Putamen (tissue), 1 donor: ENCODE measurements around the gene ATP9B.
"Not testable (repeated sequence)": the region's sequence is repeated elsewhere in the genome, so short reads cannot be mapped to it uniquely, and the experiment has no call there.

ENCODE experiments used
- DNase-seq: peaks from one replicate; pipeline ENCODE4 v3.0.0-alpha.2; 2016; ENCODE audit warnings: low spot score

Gene ATP9B

GRCh38 chr18:79071503-79072210 lies 2.5 kb downstream of the ATP9B start:
- no peak for DNase-seq

DNA sequence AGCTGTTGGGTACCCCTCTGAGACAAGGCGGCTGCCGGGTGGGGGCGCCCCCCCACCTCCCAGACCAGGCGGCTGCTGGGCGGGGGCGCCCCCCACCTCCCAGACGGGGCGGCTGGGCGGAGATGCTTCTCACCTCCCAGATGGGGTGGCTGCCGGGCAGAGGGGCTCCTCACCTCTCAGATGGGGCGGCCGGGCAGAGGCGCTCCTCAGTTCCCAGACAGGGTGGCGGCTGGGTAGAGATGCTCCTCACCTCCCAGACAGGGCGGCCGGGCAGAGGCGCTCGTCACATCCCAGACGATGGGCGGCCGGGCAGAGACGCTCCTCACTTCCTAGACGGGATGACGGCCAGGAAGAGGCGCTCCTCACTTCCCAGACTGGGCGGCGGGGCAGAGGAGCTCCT lies 3.5 kb downstream of the ATP9B start:
- DNase-seq = not testable (repeated sequence)

- no peak for DNase-seq
Measured at GRCh38 chr18:79077181-79077580, 8.0 kb downstream of the ATP9B start.

DNA sequence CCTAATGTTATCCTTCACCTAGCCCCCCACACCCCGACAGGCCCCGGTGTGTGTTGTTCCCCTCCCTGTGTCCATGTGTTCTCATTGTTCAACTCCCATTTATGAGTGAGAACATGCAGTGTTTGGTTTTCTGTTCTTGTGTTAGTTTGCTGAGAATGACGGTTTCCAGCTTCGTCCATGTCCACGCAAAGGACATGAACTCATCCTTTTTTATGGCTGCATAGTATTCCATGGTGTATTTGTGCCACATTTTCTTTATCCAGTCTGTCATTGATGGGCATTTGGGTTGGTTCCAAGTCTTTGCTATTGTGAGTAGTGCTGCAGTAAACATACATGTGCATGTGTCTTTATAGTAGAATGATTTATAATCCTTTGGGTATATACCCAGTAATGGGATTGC lies 9.6 kb downstream of the ATP9B start:
- not testable (repeated sequence) for DNase-seq

DNA sequence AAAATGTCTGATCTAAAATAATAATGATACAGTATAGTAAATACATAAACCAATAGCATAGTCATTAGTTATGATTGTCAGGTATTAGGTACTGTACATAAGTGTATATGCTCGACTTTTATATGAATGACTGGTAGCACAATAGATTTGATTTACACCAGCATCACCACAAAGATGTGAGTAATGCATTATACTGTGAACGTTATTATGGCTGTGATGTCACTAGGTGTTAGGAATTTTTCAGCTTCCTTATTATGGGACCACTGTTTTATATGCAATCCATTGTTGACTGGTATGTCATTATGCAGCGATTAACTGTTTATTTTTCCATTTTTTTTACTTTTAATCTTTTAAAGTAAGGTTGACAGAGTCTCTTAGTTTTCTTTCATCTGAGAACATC lies 23.7 kb downstream of the ATP9B start:
- no peak for DNase-seq

DNA sequence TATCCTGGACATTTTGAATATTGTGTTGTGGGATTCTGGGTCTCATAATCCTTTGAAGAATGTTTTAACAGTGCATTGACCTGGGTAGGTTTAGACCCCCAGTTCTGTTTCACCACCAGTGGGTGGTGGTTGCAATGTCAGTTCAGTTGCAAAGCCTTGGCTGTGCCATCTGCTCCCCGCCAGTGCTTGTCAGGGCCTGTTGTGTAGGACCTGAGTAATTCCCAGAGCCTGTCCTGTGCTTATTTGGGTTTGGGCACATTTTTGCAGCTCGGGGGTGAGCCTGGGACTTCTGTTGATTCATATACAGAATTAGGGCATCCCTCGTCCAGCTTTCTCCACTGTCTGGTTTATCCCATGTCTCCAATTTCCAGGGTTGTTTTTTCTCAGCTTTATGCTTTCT lies 24.8 kb downstream of the ATP9B start:
- DNase-seq = no peak

DNA sequence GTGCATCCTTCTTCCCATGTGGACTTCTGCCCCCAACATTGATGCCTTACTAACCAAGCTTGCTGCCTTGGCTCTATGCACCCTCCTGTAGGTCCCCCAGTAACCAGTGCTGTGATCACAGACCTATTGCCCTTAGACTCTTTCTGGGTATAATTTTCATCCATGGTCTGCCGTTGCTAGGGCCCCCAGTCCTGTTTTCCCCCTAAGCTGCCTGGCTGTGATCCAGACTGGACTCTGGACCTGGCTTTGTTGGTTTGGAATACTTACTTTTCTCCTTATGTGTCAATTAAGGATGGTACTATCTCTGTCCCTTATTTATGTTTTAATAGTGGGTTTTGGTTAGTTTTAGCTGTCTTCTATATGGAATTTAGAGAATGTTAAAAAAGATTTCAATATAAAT lies 26.0 kb downstream of the ATP9B start:
- no peak for DNase-seq

DNA sequence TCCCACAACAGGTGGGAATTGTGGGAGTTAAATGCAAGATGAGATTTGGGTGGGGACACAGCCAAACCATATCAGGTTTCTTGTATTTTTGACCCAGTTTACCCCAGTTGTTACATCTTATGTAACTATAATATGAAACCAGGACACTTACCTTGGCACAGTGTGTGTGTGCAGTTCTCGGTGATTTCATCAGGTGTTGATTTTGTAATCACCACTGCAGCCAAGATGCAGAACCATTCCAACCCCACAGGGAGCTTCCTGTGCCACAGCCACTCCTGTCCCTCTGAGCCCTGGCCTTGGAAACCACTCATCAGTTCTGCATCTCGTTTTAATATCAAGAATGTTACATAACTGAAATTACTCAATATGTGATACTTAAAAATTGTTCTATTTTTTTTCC lies 31.8 kb downstream of the ATP9B start:
- DNase-seq = no peak

GRCh38 chr18:79102886-79103285 lies 33.7 kb downstream of the ATP9B start:
- DNase-seq = no peak

DNA sequence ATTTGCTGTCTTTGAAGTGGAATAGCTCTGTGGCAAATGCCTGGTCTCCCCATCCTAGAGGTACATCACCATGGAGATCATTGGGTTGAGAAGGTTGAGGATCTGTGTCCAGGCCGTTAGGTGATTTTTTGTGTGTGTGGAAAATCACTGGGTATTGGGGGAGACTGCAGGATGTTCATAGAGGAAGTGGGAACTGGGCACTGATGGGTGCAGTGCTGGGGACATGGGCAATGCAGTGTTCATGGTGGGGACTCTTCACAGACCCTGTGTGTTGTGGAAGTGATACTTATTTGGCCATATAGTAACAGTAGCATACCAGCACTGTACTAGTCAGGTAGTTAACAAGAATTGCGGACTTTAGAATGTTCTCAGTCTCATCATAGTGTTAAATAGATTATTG lies 34.9 kb downstream of the ATP9B start:
- no peak for DNase-seq

- DNase-seq = no peak
Measured at GRCh38 chr18:79105455-79105854, 36.3 kb downstream of the ATP9B start.

GRCh38 chr18:79106084-79106483 lies 36.9 kb downstream of the ATP9B start:
- DNase-seq = no peak

- no peak for DNase-seq
Measured at GRCh38 chr18:79107886-79108285, 38.7 kb downstream of the ATP9B start.

- DNase-seq = no peak
Measured at GRCh38 chr18:79108549-79109215, 39.5 kb downstream of the ATP9B start.

DNA sequence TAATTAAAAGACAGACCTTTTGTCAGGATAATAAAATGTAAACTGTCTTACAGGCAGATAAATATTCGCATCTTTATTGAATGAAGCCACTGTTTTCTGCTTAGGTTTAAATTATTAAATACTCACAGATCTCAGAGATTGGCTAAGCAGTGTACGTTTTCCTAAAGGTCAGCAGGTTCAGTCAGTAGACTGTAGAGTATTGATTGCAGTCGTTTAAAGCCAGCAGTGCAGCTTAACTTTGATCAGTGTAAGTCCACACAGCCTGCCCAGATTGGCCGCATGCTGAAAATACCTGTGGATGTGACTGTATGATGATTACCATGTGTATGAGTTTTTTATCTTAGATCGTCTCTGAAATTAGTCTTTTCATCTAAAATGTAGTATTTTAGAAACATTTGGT lies 42.3 kb downstream of the ATP9B start:
- DNase-seq = no peak

GRCh38 chr18:79117385-79117784 lies 48.2 kb downstream of the ATP9B start:
- no peak for DNase-seq

DNA sequence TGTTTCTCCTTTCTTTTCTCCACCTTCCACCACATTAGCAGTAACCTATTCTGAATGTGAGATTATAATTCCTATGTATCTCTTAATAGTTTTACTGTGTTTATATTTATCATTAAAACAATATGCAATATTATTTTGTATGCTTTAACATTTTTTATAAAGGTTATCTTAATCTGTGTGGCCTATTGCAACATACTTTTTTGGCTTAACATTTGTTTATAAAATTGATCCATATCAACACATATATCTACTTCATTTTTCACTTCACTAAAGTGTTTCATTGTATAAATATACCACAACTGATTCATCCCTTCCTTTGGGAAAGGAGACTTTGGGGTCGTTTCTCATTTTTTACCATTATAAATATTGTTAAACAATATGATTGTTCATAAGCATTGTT lies 48.6 kb downstream of the ATP9B start:
- no peak for DNase-seq

GRCh38 chr18:79118797-79119196 lies 49.6 kb downstream of the ATP9B start:
- DNase-seq = no peak

- no peak for DNase-seq
Measured at GRCh38 chr18:79121746-79122474, 52.7 kb downstream of the ATP9B start.

DNA sequence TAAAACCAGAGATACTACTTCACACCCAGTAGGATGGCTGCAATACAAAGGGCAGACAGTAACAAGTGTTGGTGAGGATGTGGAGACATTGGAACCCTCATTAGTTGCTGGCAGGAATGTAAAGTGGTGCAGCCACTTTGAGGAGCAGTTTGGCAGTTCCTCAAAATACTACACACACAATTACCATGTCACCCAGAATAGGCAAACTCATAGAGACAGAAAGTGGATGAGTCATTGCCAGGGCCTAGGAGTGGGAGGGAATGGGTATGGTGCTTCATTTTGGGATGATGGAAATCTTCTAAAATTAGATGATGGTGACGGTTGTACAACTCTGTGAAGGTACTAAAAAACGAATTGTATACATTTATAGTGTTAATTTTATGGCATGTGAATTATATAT lies 54.8 kb downstream of the ATP9B start:
- DNase-seq = peak; percentile 38

DNA sequence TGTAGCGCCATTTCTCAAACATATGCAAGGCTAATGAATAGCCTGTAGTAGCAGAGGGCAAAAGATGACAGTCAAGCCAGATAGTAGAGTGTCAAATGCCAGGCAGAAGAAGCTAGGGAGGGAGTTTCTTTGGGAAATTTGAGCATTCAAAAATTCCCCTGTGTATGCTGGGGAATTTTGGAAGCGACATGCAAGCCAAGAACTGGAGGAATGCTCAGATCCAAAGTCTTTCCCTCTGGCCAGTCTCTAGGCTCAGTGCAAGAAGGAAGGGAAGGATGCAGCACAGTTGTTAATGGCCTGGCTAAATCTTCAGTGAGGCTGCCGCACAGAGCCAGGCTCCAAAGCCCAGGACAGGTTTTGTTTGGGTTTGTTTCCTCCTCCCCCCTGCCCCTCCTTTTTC lies 59.9 kb downstream of the ATP9B start:
- DNase-seq = no peak

DNA sequence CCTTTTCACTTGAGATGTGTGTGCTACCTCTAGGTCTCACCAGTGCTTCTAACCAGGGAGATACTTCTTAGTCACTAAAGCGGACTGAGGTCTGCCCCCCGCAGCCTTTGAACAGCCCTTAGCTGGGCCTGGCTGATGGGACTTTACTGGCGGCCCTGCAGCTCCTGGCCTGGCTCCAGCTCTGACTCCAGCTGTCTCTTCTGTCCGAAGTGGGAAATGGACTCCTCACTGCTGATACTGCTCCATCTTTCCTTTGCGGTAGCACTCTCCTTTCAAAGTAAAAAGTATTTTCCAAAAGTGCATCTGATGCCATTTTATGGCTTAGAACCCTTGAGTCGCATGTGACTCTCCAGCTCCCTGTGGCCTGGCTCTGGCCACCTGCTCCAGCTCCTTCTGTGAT lies 64.5 kb downstream of the ATP9B start:
- DNase-seq = peak; percentile 7

DNA sequence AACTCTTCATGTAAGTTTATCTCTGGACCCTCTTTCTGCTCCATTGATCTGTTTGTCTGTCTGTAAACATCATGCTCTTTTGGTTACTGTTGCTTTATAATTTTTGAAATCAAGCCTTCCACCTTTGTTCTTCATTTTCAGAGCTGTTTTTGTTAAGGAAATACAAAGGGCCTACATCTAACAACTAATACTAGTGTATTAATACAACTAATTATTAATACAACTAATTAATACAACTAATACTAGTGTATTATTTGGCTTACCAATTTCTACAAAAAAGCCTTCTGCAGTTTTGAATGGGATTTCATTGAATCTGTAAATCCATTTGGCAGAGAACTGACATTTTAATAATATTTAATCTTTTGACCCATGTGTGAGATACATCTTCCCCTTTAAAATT lies 66.7 kb downstream of the ATP9B start:
- DNase-seq = no peak
